GM21528 (cell line): ENCODE measurements around the gene CHD2.
A peak's percentile ranks its signal among the peaks of the same experiment; 100 is the strongest.
"Not testable (repeated sequence)": the region's sequence is repeated elsewhere in the genome, so short reads cannot be mapped to it uniquely, and the experiment has no call there.

Experiments
- ATAC-seq: cut with Tn5 transposase; IDR thresholded peaks from one replicate; pipeline ENCODE4 v1.9.1; 2021; ENCODE audit warnings: mild to moderate bottlenecking, moderate library complexity; ENCODE audit not compliant: unreplicated experiment, low FRiP score

CHD2 gene

DNA sequence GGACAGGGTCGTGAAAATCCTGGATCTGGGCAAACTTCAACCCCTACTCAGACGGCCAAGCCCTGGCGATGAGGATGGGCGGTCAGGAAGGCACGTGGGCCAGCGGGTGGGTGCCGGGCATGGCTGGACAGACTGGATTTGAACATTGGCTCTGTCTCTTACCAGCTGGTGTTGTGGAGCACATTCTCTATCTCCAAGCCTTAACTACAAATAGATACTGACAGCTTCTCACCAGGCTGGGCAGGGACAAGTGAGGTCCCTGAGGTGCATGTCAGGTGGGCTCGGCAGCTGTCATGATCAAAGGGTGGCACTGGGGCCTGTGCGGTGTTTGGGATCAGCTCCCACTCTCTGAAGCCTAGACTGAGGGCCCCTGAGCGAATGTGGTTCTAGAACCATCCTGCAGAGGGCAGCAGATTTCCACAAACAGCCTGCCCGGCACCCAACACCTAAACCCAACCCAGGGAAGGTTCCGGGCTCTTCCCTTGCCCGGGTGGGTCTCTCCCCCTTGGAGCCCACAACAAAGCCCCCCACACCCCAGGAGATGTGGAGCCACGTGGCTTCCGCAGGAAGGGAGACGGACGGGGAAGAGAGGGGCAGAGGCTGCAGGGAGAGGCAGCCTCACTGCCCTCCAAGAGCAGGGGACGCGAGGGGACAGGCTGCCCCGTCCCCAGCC lies 130.4 kb downstream of the CHD2 start:
- ATAC-seq, result peak; percentile 80

DNA sequence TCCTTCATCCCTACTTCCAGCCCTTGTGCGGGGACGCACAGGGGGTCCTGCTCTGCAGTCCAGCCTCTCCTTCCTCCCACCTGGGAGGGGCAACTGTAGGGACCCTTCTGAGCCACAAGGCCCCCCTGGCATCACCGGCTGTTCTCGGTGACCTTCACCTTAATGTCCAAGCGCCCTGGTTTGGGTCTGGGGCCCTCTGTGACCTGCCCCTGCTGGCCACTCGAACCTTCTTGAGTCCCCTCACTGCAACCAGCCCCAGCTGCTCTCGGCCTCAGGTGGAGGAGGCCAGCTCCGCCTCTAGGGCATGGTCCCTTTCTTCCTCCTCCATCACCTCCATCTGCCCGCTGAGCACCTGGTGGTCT lies 131.0 kb downstream of the CHD2 start:
- ATAC-seq, result no peak

DNA sequence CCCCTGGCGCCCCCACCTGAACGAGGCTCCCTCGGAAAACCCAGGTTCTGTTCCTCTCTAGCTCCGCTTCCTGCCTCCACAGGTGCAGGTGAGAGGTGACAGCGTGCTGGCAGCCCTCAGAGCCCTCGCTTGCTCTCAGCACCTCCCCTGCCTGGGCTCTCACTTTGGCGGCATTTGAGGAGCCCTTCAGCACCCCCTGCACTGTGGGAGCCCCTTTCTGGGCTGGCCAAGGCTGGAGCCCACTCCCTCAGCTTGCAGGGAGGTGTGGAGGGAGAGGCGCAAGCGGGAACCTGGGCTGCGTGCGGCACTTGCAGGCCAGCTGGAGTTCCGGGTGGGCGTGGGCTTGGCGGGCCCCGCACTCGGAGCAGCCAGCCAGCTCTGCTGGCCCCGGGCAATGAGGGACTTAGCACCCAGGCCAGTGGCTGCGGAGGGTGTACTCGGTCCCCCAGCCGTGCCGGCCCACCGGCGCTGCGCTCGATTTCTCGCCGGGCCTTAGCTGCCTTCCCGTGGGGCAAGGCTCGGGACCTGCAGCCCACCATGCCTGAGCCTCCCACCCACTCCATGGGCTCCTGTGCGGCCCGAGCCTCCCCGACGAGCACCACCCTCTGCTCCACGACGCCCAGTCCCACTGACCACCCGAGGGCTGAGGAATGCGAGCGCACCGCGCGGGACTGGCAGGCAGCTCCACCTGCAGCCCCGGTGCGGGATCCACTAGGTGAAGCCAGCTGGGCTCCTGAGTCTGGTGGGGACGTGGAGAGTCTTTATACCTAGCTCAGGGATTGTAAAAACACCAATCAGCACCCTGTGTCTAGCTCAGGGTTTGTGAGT lies 131.6 kb downstream of the CHD2 start:
- ATAC-seq, result not testable (repeated sequence)

DNA sequence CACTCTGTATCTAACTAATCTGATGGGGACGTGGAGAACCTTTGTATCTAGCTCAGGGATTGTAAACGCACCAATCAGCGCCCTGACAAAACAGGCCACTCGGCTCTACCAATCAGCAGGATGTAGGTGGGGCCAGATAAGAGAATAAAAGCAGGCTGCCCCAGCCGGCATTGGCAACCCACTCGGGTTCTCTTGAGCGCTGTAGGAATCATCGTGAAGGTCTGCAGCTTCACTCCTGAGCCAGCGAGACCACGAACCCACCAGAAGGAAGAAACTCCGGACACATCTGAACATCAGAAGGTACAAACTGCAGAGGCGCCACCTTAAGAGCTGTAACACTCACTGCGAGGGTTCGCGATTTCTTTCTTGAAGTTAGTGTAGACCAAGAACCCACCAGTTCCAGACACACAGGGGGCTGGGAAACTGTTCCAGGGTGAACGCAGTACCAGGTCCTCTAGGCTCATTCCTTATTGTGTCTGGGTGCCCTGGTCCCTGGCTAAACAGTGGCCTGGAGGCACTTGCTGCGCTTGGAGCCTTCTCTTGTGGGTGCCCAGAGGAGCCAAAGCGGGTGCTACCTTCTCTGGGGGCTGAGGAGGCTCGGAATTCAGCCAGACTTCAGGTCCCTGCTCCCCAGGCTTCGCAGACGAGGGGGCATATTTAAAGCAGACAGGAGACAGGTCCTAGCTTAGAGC lies 132.5 kb downstream of the CHD2 start:
- not testable (repeated sequence) for ATAC-seq

DNA sequence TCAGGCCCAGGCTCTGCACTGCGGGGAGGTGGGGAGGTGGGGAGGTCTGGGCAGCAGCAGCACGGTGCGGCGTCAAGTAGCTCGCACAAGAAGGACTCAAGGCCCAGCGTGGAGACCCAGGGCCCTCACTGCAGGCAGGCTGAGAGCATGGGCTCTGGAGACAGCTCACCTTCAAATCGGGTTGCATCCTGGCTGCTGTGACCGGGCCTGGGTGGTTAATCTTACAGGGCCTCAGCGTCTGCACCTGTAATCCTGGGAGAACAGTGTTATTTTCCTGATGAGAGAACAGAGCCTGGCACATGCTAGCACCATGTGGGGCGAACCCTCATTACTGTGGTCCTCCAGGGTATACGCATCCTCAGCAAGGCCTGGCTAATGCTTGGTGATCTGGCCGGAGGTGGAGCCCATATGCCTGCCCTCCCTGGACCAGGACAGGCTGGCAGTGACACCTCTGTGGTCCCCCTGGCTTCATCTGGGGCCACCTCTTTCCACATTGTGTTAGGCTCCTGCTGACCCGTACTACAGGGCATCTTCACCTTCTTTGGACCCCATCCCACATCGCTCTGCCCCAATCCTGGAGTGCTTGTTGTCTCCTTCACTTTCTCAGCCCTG lies 133.4 kb downstream of the CHD2 start:
- no peak for ATAC-seq

DNA sequence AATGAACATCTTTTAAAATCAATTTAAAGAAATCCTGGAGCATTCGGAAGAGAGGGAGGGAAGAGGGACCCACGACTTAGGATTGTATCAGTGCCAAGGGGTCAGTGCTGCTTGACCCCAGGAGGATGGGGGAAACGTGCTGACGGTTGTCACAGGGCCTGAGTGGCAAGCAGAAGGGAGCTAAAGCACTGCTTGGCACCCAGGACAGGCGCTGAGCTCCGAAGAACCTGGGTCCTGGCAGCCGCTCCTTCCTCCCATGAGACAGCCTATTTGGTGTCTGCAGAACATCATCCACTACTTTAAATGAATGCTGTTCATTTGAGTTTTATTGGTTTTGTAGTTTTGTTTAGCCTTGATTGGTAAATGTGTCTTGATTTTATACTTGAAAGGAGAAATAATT lies 134.4 kb downstream of the CHD2 start:
- ATAC-seq, result no peak

DNA sequence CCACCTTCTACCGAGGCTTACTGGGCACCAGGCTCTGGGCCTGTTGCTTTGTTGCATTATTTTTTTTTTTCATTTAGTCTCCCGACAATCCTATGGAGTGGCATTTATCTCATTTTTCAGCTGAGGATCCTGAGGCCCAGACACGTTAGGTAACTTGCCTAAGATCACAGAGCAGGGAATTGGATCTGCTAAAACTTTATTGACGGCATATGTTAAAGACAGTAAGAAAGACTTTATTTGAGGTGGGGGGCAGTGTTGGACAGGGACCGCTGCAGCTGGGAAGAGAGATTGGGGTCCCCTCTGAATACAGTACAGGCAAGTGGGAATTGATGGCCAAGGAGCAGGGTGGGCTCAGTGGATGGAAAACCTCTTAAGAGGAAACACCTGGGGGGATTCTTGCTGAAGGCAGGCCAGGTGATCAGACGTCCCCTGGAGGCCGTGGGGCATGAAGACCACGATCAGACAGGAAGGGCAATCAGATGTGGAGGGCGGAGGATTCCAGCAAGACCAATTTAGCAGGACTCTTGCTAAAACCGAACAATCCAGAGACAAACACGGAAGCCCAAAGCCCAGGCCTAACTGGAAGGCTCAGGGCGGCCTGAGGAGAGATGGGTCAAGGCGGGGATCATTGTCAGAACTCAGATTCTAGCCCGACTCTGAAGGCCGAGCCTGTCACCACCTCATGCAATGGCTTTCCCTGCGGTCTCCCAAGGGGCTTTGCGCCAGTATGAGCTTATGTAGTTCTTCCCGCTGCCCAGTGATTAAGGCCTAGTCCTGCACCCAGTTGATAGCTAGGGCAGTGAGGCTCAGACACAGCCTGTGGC lies 135.2 kb downstream of the CHD2 start:
- peak; percentile 12 for ATAC-seq

DNA sequence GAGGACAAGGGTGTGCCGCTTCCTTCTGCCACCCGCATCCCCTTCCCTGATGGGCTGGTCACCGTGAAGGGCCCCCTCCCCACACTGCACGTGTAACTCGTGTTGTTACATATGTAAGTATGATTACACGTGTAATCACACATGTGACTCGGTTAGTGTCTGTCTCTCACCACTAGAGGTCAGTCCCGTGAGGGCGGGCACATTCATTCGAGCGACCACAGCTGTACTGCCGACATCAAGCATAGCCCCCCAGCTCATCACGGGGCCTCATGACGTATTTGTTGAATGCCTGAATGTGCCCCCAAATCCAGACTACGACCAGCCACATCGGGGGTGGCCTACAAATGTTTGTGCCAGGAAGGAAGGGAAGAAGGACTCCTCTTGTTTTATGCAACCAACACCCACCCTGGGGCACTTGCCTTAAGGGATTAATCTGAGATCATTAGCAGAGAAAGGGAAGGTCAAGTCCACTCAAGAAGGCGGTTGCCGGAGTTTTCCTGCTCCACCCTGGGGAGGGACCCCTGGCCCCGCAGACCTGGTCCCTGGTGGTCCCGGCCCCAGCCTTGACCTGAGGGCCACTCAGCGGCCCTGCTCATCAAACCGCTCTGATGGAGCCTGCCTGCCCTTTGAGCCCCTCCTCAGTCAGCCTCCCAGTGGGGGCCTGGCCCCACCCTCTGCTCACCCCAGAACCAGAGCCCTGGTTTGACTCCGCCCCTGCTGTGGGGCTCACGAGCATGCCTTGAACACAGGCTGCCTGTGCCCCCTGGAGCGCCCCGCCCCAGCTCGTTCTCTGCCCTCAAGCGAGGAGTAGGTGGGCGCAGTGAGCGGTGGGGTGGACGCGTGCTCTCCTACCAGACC lies 136.1 kb downstream of the CHD2 start:
- ATAC-seq, result peak; percentile 79

DNA sequence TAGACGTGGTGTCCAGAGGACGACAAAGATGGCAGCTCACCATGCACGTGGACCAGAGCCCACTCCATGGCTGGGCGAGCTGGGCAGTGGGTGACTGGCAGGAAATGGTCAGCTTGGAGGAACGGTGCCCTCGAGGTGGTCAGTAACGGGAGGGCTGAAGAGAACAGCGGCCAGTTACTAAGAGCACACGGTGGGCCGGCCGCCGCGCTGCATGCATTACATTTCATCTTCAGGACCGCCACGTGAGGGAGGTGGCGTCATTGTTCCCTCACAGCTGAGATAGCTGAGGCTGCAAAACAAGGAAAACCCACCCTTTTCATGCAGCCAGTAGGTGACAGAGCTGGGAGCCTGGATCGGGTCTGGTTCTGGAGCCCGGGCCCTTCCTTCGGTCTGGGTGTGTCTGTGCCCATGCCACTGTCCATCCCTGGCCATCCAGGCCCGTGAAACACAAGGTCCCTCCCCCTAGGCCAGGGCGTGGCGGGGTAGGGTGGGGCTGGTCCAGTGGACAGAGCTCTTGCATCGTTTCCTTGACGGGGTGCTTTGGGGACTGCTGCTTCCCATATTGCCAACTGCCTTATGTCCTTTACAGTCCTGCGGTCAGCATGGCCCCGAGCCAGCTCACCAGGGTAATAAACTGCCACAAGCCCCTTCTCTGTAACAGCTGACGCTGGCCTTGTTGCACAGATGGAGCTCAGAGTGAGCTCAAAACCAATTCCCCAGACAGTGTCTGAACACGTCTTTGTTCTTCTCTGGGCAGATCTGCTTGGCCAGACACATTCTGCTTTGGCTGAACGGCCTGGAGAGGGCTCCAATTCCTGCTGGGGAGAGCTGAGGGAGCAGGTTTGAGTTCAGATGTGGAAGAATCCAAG lies 137.1 kb downstream of the CHD2 start:
- no peak for ATAC-seq

DNA sequence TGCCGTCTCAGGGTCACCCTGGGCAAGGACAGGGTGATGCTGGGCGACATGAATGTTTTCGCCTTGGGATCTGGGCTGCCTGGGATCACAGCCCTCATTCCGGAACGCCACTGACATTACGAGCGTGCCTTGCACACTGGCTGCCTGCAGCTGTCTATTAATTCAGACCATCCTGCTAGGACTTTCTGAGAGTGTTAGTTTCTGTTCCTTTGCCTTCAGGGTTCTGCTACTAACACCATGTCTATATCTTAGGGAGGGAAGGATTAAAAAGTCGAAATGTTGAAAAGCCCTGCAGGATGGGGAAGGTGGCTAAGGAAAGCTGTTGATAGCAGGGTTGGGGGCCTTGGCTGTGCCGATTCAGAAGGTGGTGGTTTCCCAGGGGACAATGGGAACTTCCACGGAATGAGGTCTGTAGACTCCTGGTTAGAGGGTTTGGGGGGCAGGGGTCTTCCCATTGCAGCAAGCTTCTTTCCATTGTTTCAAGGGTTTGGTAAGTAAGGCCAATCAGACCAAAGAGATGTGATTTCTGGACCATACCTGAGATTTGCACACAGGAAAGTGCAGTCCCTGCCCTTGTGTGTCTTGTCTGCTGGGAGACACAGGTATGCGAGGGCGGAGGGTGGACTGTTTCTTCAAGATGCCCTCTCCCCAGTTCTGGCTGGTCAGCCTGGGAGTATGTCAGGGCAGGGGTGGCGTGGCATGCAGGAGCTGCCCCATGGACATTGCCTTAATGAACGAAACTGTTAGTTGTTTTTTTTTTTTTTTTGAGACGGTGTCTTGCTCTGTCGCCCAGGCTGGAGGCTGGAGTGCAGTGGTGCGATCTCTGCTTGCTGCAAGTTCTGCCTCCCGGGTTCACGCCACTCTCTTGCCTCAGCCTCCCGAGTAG lies 137.9 kb downstream of the CHD2 start:
- ATAC-seq, result no peak

DNA sequence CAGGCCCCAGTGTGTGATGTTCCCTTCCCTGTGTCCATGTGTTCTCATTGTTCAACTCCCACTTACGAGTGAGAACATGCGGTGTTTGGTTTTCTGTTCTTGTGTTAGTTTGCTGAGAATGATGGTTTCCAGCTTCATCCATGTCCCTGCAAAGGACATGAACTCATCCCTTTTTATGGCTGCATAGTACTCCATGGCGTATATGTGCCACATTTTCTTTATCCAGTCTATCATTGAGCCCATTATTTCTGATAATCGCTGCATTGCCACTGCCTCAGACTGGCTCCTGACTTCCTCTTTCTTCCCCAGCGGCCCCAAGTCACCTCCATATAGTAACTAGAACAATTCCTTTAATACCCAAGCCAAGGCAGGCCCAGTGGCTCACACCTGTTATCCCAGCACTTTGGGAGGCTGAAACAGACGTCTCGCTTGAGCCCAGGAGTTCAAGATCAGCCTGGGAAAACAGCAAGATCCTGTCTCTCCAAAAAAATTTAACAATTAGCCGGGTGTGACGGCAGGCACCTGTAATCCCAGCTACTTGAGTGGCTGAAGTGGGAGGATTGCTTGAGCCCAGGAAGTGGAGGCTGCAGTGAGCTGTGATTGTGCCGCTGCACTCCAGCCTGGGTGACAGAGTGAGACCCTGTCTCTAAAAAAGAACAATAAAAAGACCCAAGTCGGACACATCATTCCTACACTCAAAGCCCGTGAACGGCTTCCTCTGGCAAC lies 139.6 kb downstream of the CHD2 start:
- ATAC-seq, result not testable (repeated sequence)

DNA sequence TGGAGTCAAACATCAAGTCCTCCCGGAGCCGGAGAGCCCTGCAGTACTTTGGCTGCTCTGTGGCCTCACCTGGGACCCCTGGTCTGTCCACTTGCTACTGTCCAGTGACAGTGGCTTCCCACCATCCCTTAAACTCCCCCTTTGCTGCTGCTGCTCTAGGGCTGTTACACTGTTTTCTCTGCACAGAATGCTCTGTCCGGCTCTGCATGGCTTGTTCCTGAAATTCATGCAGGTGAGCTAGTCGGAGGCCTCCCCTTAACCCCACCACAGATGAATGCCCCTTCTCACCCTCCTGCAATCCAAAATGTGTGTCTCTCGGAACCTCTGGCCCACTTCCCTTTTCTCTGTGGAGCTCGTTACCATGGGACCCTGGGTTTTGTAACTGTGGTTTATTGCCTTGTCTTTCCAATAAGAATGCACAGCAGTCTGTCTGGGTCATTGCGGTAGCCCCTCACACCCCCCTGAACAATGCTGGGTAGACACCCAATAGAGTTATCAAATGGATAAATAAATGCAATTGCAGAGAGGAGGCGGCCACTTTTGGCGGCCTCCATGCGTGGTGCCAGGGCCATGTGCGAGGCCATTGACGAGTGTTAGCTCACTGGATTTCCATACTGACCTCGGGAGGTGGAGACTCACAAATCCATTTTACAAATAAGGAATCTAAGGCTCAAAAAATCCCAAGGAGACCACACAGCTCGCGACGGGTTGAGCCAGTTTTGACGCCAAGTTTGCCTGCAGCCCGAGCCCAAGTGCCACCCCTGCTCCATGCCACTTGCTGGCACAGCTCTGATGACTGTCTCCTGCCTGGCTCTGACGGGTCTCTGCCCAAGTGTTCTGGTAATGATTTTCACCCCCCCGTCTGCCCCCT lies 140.4 kb downstream of the CHD2 start:
- ATAC-seq, result no peak

DNA sequence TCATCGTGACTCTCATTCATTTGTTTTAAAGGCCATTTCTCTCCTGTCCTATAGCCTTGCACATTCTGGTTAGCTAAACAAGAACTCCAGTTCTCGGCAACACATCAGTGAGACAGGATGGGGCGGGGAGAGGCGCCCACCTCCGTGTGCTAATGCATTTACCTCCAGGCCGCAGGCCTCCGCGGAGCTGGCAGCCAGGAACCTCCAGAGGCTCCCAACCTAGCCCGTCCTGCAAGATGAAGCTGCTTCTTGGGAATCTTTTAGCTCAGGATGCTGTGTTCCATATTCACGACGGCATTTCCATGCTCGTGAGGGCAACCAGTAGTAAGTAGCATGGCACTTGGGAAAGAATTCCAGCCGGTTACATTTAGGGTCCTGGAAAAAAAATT lies 141.0 kb downstream of the CHD2 start:
- ATAC-seq, result no peak

DNA sequence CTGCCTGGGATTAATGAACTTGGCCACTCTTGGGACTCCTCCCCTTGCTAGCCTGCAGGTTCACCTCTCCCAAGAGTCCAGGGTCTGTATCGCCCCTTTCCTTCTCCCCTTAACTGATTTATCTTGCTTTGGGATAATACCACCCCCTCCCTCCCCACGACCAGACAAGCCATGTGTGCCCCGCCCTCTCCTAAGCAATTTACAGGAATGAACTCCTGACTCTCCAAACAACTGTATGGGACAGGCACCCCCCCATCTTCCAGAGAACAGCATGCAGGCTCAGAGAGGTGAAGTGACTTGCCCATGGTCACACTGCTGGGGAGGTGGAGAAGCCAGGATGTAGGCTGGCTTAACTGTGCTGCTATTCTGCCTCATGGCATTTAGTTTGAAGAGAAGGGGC lies 142.1 kb downstream of the CHD2 start:
- no peak for ATAC-seq

DNA sequence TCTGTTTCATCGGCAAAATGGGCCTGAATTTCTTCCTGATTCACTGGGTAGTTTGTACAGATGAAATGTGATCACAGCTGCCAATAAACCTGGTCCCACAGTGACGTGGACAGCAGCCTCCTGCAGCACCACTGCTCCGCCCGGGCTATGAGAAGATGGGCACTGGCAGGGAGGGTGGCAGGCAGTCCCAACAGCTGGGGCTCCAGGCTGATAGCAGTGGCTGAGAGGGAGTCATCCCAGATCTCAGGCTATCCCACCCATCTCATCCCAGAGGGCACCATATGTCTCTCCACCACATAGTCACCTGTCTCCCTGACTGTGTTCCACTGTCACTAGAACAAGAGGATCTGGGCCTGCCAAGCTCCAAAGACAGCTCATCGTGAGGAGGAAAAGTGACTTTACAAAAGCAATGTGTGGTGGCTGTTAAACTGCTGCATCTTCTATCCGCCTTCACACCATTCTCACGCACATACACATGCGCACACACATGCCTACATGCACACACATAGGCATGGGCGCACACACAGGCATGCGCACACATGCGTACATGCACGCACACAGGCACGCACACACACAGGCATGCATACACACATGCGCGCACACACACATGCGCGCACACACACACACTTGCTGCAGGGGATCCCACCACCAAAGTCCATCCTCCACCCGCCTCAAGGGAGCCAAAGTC lies 142.7 kb downstream of the CHD2 start:
- no peak for ATAC-seq
